H1 (cell line): ENCODE measurements around the gene HECTD4. TPM values are rescaled to one million over a fixed set of nuclear protein-coding genes. Genes with fewer than 3 reads are reported as not detected.
"Not testable (repeated sequence)": the region's sequence is repeated elsewhere in the genome, so short reads cannot be mapped to it uniquely, and the experiment has no call there.

Experiments
- CTCF ChIA-PET: fragments of 300-600 bp; sonication (Branson Sonifier 250); formaldehyde crosslinking; loops from one replicate; lab custom pipeline; 2021; ENCODE audit not compliant: partially characterized antibody; lab: Charles Lee
- POLR2A ChIA-PET: fragments of 300-600 bp; sonication (Branson Sonifier 250); formaldehyde crosslinking; loops from one replicate; lab custom pipeline; 2021; ENCODE audit warnings: inconsistent platforms; ENCODE audit not compliant: partially characterized antibody; lab: Charles Lee
- DNase-seq, 2 experiments: peaks; one replicate each; pipeline versions ENCODE4 v3.0.0 to v3.0.0-alpha.2; 2010 to 2022; ENCODE audit warnings: low spot score in 2 of 2, low read depth in 1 of 2, mixed read lengths in 1 of 2
- FAIRE-seq: peaks from 2 replicates; lab custom pipeline; 2011; peaks lifted over from hg19 to GRCh38; lab: Jason Lieb, UNC
- H2AFZ ChIP-seq: 2 replicates; pipeline ENCODE4 v1.8.1; 2012; ENCODE audit warnings: low read length, inconsistent platforms
- H2AK5ac ChIP-seq: 2 replicates; pipeline ENCODE4 v1.6.1; 2013; ENCODE audit warnings: low read depth, low read length
- H2BK120ac ChIP-seq: replicated peaks from 2 replicates; pipeline ENCODE3; 2013; ENCODE audit warnings: low read depth, low read length, inconsistent platforms
- H2BK12ac ChIP-seq: 2 replicates; pipeline ENCODE4 v1.6.1; 2013; ENCODE audit warnings: low read depth, low read length
- H2BK15ac ChIP-seq: 2 replicates; pipeline ENCODE4 v1.6.1; 2013; ENCODE audit warnings: low read length
- H2BK20ac ChIP-seq: 2 replicates; pipeline ENCODE4 v1.6.1; 2013; ENCODE audit warnings: low read length
- H2BK5ac ChIP-seq: 2 replicates; pipeline ENCODE4 v1.6.1; 2013; ENCODE audit warnings: low read depth, low read length
- H3K14ac ChIP-seq: 2 replicates; pipeline ENCODE4 v1.6.1; 2013; ENCODE audit warnings: inconsistent platforms; ENCODE audit not compliant: insufficient read length
- H3K18ac ChIP-seq: 2 replicates; pipeline ENCODE4 v1.6.1; 2013; ENCODE audit warnings: low read length; ENCODE audit errors: extremely low read depth
- H3K23ac ChIP-seq: 2 replicates; pipeline ENCODE4 v1.6.1; 2013; ENCODE audit warnings: inconsistent platforms; ENCODE audit not compliant: insufficient read length
- H3K23me2 ChIP-seq: 2 replicates; pipeline ENCODE4 v1.6.1; 2013; ENCODE audit warnings: low read depth, low read length
- H3K27ac ChIP-seq: 2 replicates; pipeline ENCODE4 v1.6.1; 2011; ENCODE audit warnings: low read depth, low read length, inconsistent platforms
- H3K27me3 ChIP-seq, 4 experiments: replicated peaks in 1 of 4; 1 replicate in 1 of 4; 2 replicates in 3 of 4; pipeline versions ENCODE4 v1.6.1 to v1.8.1; 2011 to 2013; ENCODE audit warnings: low read length in 3 of 4, mild to moderate bottlenecking in 3 of 4, inconsistent platforms in 2 of 4, mixed read lengths in 2 of 4, moderate library complexity in 1 of 4; ENCODE audit not compliant: control insufficient read depth in 3 of 4, insufficient read depth in 3 of 4; ENCODE audit errors: extremely low read depth in 1 of 4
- H3K36me3 ChIP-seq, 4 experiments: 2 replicates each; pipeline versions ENCODE4 v1.6.1 to v1.8.1; 2011 to 2013; ENCODE audit warnings: mild to moderate bottlenecking in 4 of 4, low read length in 3 of 4, moderate library complexity in 2 of 4, control low read depth in 1 of 4, inconsistent platforms in 1 of 4; ENCODE audit not compliant: insufficient read depth in 4 of 4, control insufficient read depth in 2 of 4
- H3K4ac ChIP-seq: replicated peaks from 2 replicates; pipeline ENCODE3; 2013; ENCODE audit warnings: low read length, low read depth, mixed read lengths, inconsistent platforms; ENCODE audit not compliant: insufficient read length
- H3K4me1 ChIP-seq, 4 experiments: replicated peaks in 1 of 4; 1 replicate in 1 of 4; 2 replicates in 3 of 4; pipeline versions ENCODE4 v1.6.1 to v1.8.1; 2011 to 2013; ENCODE audit warnings: low read length in 3 of 4, inconsistent platforms in 2 of 4, mixed read lengths in 1 of 4; ENCODE audit not compliant: insufficient read depth in 4 of 4, control insufficient read depth in 3 of 4
- H3K4me2 ChIP-seq, 2 experiments: 2 replicates each; pipeline versions ENCODE4 v1.6.1 to v1.8.1; 2011 to 2013; ENCODE audit warnings: low read depth in 2 of 2, low read length in 2 of 2, control low read depth in 1 of 2, inconsistent platforms in 1 of 2, mild to moderate bottlenecking in 1 of 2; ENCODE audit not compliant: insufficient read depth in 1 of 2
- H3K4me3 ChIP-seq, 4 experiments: fragments of 200-600, 300-600 bp in 1 of 4; sonication (generic), shearing (Covaris generic), sonication (Bioruptor Twin) in 1 of 4; 2 replicates each; pipeline versions ENCODE4 v1.5.1 to v1.8.1; 2011 to 2016; ENCODE audit warnings: low read length in 4 of 4, low read depth in 3 of 4, control low read depth in 2 of 4, inconsistent platforms in 2 of 4, mild to moderate bottlenecking in 2 of 4, mixed read lengths in 1 of 4, moderate library complexity in 1 of 4; ENCODE audit not compliant: insufficient read depth in 2 of 4; ENCODE audit errors: extremely low read depth in 1 of 4
- H3K56ac ChIP-seq: replicated peaks from 2 replicates; pipeline ENCODE3; 2013; ENCODE audit warnings: low read depth, mild to moderate bottlenecking, mixed read lengths, low read length, inconsistent platforms; ENCODE audit not compliant: insufficient read length
- H3K79me1 ChIP-seq: 2 replicates; pipeline ENCODE4 v1.6.1; 2013; ENCODE audit warnings: low read depth, low read length, control low read depth
- H3K79me2 ChIP-seq, 2 experiments: 2 replicates each; pipeline versions ENCODE4 v1.6.1 to v1.8.1; 2012 to 2013; ENCODE audit warnings: low read length in 2 of 2, mild to moderate bottlenecking in 2 of 2, inconsistent platforms in 1 of 2; ENCODE audit not compliant: insufficient read depth in 2 of 2, control insufficient read depth in 1 of 2
- H3K9ac ChIP-seq, 4 experiments: replicated peaks in 1 of 4; 1 replicate in 1 of 4; 2 replicates in 3 of 4; pipeline versions ENCODE4 v1.6.1 to v1.8.1; 2011 to 2013; ENCODE audit warnings: low read depth in 3 of 4, low read length in 3 of 4, control low read depth in 2 of 4, mild to moderate bottlenecking in 2 of 4, moderate library complexity in 2 of 4, inconsistent platforms in 1 of 4; ENCODE audit errors: extremely low read depth in 1 of 4
- H3K9me3 ChIP-seq, 2 experiments: 2 replicates each; pipeline versions ENCODE4 v1.6.1 to v1.8.1; 2012 to 2013; ENCODE audit warnings: mild to moderate bottlenecking in 2 of 2, moderate library complexity in 2 of 2, control low read depth in 1 of 2, inconsistent platforms in 1 of 2, low read depth in 1 of 2, low read length in 1 of 2, mixed read lengths in 1 of 2; ENCODE audit not compliant: insufficient read depth in 2 of 2
- H4K20me1 ChIP-seq, 2 experiments: replicated peaks in 1 of 2; 2 replicates each; pipeline versions ENCODE3 to v1.8.1; 2011 to 2013; ENCODE audit warnings: inconsistent platforms in 2 of 2, low read length in 2 of 2, mild to moderate bottlenecking in 1 of 2; ENCODE audit not compliant: insufficient read depth in 2 of 2, control insufficient read depth in 1 of 2
- H4K5ac ChIP-seq: 2 replicates; pipeline ENCODE4 v1.6.1; 2013; ENCODE audit warnings: low read length, low read depth, mixed read lengths, inconsistent platforms; ENCODE audit not compliant: insufficient read length
- H4K8ac ChIP-seq: 2 replicates; pipeline ENCODE4 v1.8.0; 2013; ENCODE audit warnings: mild to moderate bottlenecking, moderate library complexity, low read length, inconsistent platforms; ENCODE audit not compliant: insufficient read depth; ENCODE audit errors: extremely low read depth
- H4K91ac ChIP-seq: replicated peaks from 2 replicates; pipeline ENCODE3; 2013; ENCODE audit warnings: low read length, mixed read lengths, inconsistent platforms; ENCODE audit not compliant: insufficient read length
- CHD1 ChIP-seq: IDR thresholded peaks from 2 replicates; pipeline ENCODE4 v1.6.1; 2012; ENCODE audit warnings: low read depth, low read length, improper control_type of control experiment
- RFX5 ChIP-seq: IDR thresholded peaks from 2 replicates; pipeline ENCODE4 v1.6.1; 2011; ENCODE audit warnings: low read depth, low read length, improper control_type of control experiment, borderline replicate concordance
- RNF2 ChIP-seq: fragments of 200-900, 300-1000 bp; sonication (generic); IDR thresholded peaks from 2 replicates; pipeline ENCODE4 v1.7.1; 2016; ENCODE audit warnings: borderline replicate concordance, low read depth, mild to moderate bottlenecking, antibody characterized with exemption, low read length; ENCODE audit not compliant: poor library complexity, severe bottlenecking; ENCODE audit errors: missing control alignments
- whole genome bisulfite sequencing, 2 experiments: shearing (Covaris generic) in 1 of 2; methylation state at CpG; one replicate each; pipeline versions ENCODE4 v1.1.6 to v1.1.7; 2013 to 2015; ENCODE audit warnings: low lambda C conversion rate in 2 of 2, mixed read lengths in 2 of 2, inconsistent platforms in 1 of 2, low coverage in 1 of 2, missing lambda C conversion rate in 1 of 2; ENCODE audit not compliant: insufficient replicate concordance in 2 of 2, insufficient coverage in 1 of 2, insufficient read length in 1 of 2; ENCODE audit errors: extremely low coverage in 1 of 2, missing lambda C conversion rate in 1 of 2; 5-methylcytosine and 5-hydroxymethylcytosine counted together
- polyA plus RNA-seq, 7 experiments: library from polyadenylated mRNA; depleted of rRNA in 3 of 7; stranded (reverse) in 5 of 7; unstranded in 2 of 7; fragments of >200 nt in 5 of 7; fragments of 200-250 nt in 2 of 7; gene quantifications; 1 replicate in 5 of 7; 2 replicates in 1 of 7; 4 replicates in 1 of 7; pipeline versions ENCODE4 v1.2.1 to v1.2.3, GENCODE V29; 2011 to 2013; ENCODE audit warnings: missing spikeins in 2 of 7, mixed read lengths in 2 of 7
- total RNA-seq: library from RNA; stranded (reverse); fragmentation: NEBNext Ultra II Directional; extraction: Animal tissue kit (Norgen Biotek cat#: 25700); gene quantifications from 2 replicates; pipeline ENCODE4 v1.2.1, GENCODE V29; 2021

Gene HECTD4
- total and polyA plus RNA-seq, 2 of the 8 experiments (the other 6 are each of a cell fraction or from before 2014, with no cell fraction given) = 6.5 to 33.7 TPM

GRCh38 chr12:112408621-112409020 is 26.4 kb upstream of the HECTD4 start (continued):
- TF ChIP-seq RFX5 = no peak
- TF ChIP-seq RNF2 = no peak
- no peak for TF ChIP-seq CHD1
- TF ChIP-seq, all 59 proteins: peak for 0

- H2AFZ ChIP-seq, H4K8ac ChIP-seq, H3K9me3 ChIP-seq, H2BK120ac ChIP-seq, H4K5ac ChIP-seq, H2BK12ac ChIP-seq, DNase-seq, H3K14ac ChIP-seq, CTCF ChIA-PET, H3K23ac ChIP-seq, H3K4ac ChIP-seq, H3K27ac ChIP-seq, H2AK5ac ChIP-seq, H3K56ac ChIP-seq, H3K4me1 ChIP-seq, H3K18ac ChIP-seq, H2BK5ac ChIP-seq, H2BK20ac ChIP-seq, H2BK15ac ChIP-seq, H4K20me1 ChIP-seq, H3K23me2 ChIP-seq, H3K27me3 ChIP-seq, H3K79me1 ChIP-seq, FAIRE-seq, H4K91ac ChIP-seq: not testable (repeated sequence)
- peaks cover 26 to 50% (median 41%) of the 10 kb centered on the region in 4 experiments for H3K36me3 ChIP-seq
- POLR2A ChIA-PET = interaction anchor here (0.6 to 1.8 kb wide), 3 partner anchors 11 to 14 kb away, joined by 3 to 4 read pairs (median 4); partner anchors contain the start of gene PTPN11
- H3K4me3 ChIP-seq = peak overlapping the region in 3 of 4 experiments; percentile 80 to 96 (median 93); a peak in 6 of 8 replicates
- WGBS, 2 experiments = 93% methylated on average over 6 of the region's 6 CpGs; no CpG with 5 or more reads in 1 of the 2 experiments
- H3K79me2 ChIP-seq = peaks cover 0 to 22% of the 10 kb centered on the region in 2 experiments; a peak in 3 of 4 replicates
- peak overlapping the region in 1 of 4 experiments; percentile 24; a peak in 1 of 7 replicates for H3K9ac ChIP-seq
- peak overlapping the region; percentile 78 to 84; a peak in 3 of 4 replicates for H3K4me2 ChIP-seq
These were observed 25.5 kb upstream of the HECTD4 start for GRCh38 chr12:112407683-112408082.
